Progenitor cell of endocrine pancreas (in vitro differentiated cells): Measurements from ENCODE around the gene CREBBP. TPM values are rescaled to one million over a fixed set of nuclear protein-coding genes. Genes with fewer than 3 reads are reported as not detected.
"Not testable (repeated sequence)": the region's sequence is repeated elsewhere in the genome, so short reads cannot be mapped to it uniquely, and the experiment has no call there.

Source experiments
- DNase-seq: peaks from one replicate; pipeline ENCODE4 v3.0.0; 2021; ENCODE audit warnings: low spot score; ENCODE audit not compliant: unreplicated experiment
- H3K27ac Mint-ChIP-seq: 2 replicates; pipeline ENCODE4 v1.8.0; 2021; ENCODE audit warnings: mild to moderate bottlenecking, moderate library complexity, mixed read lengths
- H3K27me3 Mint-ChIP-seq: 2 replicates; pipeline ENCODE4 v1.8.0; 2021; ENCODE audit warnings: mixed read lengths
- H3K36me3 Mint-ChIP-seq: 2 replicates; pipeline ENCODE4 v1.8.0; 2022; ENCODE audit warnings: mixed read lengths; ENCODE audit not compliant: insufficient read depth
- H3K4me1 Mint-ChIP-seq: 2 replicates; pipeline ENCODE4 v1.8.0; 2021; ENCODE audit warnings: low read depth, mixed read lengths
- H3K4me3 Mint-ChIP-seq: 2 replicates; pipeline ENCODE4 v1.8.0; 2021; ENCODE audit warnings: low read depth, mild to moderate bottlenecking, moderate library complexity, mixed read lengths
- H3K9me3 Mint-ChIP-seq: 2 replicates; pipeline ENCODE4 v1.8.0; 2021; ENCODE audit warnings: low read depth, mixed read lengths
- CTCF ChIP-seq: fragments of 200-600 bp; sonication (generic); IDR thresholded peaks from one replicate; pipeline ENCODE4 v1.5.0; 2021; ENCODE audit warnings: antibody characterized with exemption, mild to moderate bottlenecking; ENCODE audit not compliant: unreplicated experiment
- total RNA-seq: library from RNA; stranded (reverse); gene quantifications from 2 replicates; pipeline ENCODE4 v1.2.1, GENCODE V29; 2021

The CREBBP gene
- total RNA-seq, 1 donor from 2014 or later = 144 TPM

- Mint-ChIP-seq H3K27me3 (no peaks in the 10 kb centered on the region), H3K27ac (no peak overlapping the region)
Observed at GRCh38 chr16:3915426-3916260, 35.1 kb upstream of the CREBBP start.

GRCh38 chr16:3912897-3913296 lies 32.4 kb upstream of the CREBBP start:
- H3K4me3 Mint-ChIP-seq = no peak overlapping the region
- no peaks in the 10 kb centered on the region for H3K9me3 Mint-ChIP-seq
- no peaks in the 10 kb centered on the region for H3K36me3 Mint-ChIP-seq
- H3K4me1 Mint-ChIP-seq = no peaks in the 10 kb centered on the region
- H3K27me3 Mint-ChIP-seq = no peaks in the 10 kb centered on the region
- DNase-seq = no peak
- H3K27ac Mint-ChIP-seq = no peak overlapping the region
- TF ChIP-seq CTCF = no peak

More at GRCh38 chr16:3915426-3916260, 35.1 kb upstream of the CREBBP start:
- no peak overlapping the region for H3K4me3 Mint-ChIP-seq
- no peak for TF ChIP-seq CTCF
- H3K4me1 Mint-ChIP-seq = no peaks in the 10 kb centered on the region
- H3K9me3 Mint-ChIP-seq = peaks cover 11% of the 10 kb centered on the region
- H3K36me3 Mint-ChIP-seq = no peaks in the 10 kb centered on the region
- no peak for DNase-seq

- no peak overlapping the region for H3K4me3 Mint-ChIP-seq
- H3K27ac Mint-ChIP-seq = no peak overlapping the region
- TF ChIP-seq CTCF = no peak
- DNase-seq = no peak
- no peaks in the 10 kb centered on the region for H3K9me3 Mint-ChIP-seq
- H3K27me3 Mint-ChIP-seq = no peaks in the 10 kb centered on the region
- no peaks in the 10 kb centered on the region for H3K4me1 Mint-ChIP-seq
- no peaks in the 10 kb centered on the region for H3K36me3 Mint-ChIP-seq
Observed at GRCh38 chr16:3912373-3912772, 31.9 kb upstream of the CREBBP start.

GRCh38 chr16:3911741-3912140 lies 31.2 kb upstream of the CREBBP start:
- H3K36me3 Mint-ChIP-seq, H3K27me3 Mint-ChIP-seq, DNase-seq, H3K27ac Mint-ChIP-seq, H3K4me3 Mint-ChIP-seq, H3K4me1 Mint-ChIP-seq, H3K9me3 Mint-ChIP-seq: not testable (repeated sequence)

GRCh38 chr16:3909791-3910583 lies 29.5 kb upstream of the CREBBP start:
- H3K4me1 Mint-ChIP-seq = no peaks in the 10 kb centered on the region
- H3K4me3 Mint-ChIP-seq = no peak overlapping the region
- no peak for TF ChIP-seq CTCF
- H3K36me3 Mint-ChIP-seq = no peaks in the 10 kb centered on the region
- H3K27ac Mint-ChIP-seq = no peak overlapping the region
- H3K27me3 Mint-ChIP-seq = no peaks in the 10 kb centered on the region
- H3K9me3 Mint-ChIP-seq = no peaks in the 10 kb centered on the region
- DNase-seq = no peak
